Kidney glomerular epithelial cell (primary cell): ENCODE measurements around the gene HIGD2A.
"Not testable (repeated sequence)": the region's sequence is repeated elsewhere in the genome, so short reads cannot be mapped to it uniquely, and the experiment has no call there.

ENCODE experiments used
- DNase-seq: peaks from one replicate; lab custom pipeline; 2025; lab: John Stamatoyannopoulos, UW

HIGD2A gene

GRCh38 chr5:176394881-176395675 lies 6.5 kb downstream of the HIGD2A start:
- no peak for DNase-seq

DNA sequence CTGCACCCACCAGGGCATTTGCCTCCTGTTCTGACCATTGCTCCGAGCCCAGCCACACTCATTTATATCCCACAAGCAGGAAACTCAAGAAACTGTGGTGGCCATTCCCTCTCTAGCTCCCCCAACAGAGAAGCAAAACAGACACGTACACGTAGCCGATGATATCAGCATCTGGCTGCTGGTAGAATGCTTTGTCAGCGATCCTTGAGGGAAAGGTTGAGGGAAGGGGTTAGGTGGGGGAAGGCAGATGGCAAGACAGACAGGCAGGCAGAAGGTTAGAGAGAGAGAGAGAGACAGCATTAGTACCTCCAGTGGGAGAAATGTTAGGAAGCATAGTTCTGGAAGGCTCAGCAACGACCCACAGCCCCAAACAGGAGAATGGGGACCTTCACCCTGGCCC lies 7.8 kb downstream of the HIGD2A start:
- DNase-seq = no peak

DNA sequence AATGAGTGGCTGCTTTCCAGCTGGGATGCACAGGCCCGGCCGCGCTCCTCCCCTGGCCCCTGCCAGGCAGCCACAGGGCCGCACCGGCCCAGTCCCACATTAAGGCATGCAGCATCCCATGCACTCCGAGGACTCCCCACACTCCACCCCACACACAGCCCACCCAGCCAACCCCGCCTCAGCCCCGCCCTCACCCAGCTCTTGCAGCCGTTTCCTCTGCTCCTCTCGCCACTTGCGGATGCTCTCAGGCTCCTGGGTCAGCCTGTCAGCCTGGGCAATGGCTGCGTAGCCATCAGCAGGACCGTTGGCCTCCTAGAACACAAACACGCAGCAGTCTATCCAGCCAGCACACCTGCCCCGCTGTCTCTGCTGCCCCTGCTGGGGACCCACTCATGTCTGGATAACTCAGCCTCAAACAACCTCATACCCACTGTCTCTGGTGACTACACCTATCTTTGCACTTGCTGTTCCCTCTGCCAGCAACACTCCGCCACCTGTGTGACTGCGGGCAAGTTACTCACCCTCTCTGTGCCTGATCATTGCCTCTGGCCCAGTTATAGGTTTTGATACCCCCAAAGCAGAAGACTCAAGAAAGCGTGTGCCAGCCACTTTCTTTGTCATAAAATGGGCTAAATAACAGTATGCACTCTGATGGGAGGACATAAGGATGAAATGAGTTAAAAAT lies 9.3 kb downstream of the HIGD2A start:
- DNase-seq = no peak

DNA sequence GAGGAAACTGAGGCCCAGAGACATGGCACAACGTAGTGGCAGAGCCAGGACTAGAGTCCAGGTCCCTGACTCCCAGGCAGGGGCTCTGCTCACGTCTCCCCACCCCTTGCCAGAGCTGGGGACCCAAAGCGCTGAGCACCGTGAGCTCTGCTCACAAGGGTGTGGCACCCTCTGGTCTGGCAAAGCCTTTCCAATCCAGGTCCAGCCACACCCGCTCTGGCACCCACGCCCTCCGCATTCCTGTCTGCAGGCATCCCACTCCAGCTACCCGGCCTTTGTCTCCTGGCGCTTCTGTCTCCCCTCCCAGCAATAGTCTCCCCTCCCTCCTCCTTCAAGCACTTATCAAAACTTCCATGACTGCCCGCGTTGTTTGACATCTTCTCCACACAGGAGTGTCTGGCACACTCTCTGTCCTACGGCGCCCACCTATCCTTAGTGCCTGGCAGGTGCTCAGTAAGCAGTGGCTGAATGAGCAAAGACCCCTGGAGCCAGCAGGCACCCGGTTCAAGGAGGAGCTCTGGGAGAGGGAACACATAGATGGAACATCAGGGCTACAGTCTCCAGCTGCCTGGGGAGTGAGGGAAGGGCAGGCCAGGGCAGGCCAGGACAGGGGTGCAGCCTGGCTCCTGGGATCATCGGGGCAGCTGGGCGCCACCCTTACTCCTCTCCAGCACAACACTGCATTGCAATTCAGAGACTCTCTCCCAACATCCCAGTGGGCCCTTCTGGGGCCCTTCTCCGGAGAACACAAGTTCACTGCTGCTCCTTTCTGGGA lies 12.0 kb downstream of the HIGD2A start:
- no peak for DNase-seq

GRCh38 chr5:176401281-176402205 lies 13.0 kb downstream of the HIGD2A start:
- DNase-seq = no peak

DNA sequence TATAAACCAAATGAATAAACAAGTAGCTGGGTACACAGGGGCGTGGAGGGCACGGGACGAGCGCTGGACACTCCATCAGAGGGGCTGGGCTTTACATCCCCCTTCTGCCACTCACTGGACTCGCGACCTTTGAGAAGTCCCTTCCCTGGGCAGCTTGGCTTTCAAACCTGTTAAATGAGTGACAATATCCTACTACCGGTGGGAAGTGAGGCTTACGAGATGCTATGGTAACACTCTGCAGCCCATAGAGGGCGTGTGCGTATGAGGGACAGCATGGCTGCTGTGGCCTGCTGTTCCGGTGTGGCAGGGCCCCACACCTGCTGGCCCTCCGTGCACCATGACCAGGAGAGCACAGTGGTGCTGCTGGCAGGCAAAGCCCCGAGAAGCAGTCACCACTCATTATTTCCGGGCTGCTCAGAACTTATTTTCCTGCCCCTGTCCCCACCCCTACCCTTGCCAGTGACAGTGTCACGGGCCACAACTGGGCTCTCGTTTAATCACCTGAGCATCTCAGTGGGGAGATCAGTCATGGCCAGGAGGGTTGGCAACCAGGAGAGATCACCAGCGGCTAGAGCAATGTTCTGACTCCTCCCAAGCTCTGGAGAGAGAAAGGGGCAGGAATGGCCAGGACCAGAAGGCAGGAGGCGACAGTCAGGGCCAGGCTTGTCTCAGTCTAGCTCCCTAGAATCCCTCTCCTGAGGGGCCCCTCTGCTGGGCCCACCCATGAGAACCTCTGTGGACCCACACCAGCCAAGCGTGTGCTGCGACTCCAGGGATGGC lies 17.3 kb downstream of the HIGD2A start:
- no peak for DNase-seq

- DNase-seq = no peak
Measured at GRCh38 chr5:176406436-176407052, 18.0 kb downstream of the HIGD2A start.

GRCh38 chr5:176407456-176408251 lies 19.1 kb downstream of the HIGD2A start:
- DNase-seq = no peak

GRCh38 chr5:176408252-176408573 lies 19.7 kb downstream of the HIGD2A start:
- not testable (repeated sequence) for DNase-seq

GRCh38 chr5:176408590-176408989 lies 20.0 kb downstream of the HIGD2A start:
- no peak for DNase-seq

- DNase-seq = no peak
Measured at GRCh38 chr5:176409765-176410164, 21.2 kb downstream of the HIGD2A start.

DNA sequence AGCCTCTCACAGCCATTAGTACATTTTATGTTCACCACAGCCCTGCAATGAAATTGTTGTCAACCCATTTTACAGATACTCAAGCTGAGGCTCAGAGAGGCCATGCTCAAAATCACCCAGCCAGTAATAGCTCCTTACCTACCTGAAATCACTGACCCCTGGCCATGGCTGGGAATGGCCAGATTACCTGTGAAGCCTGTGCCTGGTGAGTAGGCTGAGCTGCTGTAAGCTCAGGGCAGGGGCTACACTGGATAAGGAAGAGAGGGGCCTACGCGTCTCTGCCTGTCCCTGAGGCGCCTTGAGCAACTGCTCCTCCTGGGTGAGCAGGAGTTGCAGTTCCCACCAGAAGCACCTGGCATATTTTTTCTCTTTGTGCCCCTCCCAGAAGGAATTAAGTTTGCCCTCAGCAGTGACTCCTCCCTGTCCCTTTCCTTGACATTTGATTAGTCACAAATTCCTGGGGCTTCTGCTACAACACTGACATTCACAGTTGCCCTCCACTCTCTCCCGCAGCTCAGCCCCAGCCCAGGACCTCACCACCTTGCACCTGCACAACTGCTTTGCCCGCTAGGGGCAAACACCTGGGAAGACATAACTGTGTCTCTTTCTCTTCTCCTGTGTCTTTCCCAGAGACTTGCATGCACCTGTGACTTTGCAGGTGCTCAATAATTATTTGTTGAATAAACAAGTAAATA lies 22.1 kb downstream of the HIGD2A start:
- no peak for DNase-seq

GRCh38 chr5:176412517-176413254 lies 24.1 kb downstream of the HIGD2A start:
- no peak for DNase-seq

DNA sequence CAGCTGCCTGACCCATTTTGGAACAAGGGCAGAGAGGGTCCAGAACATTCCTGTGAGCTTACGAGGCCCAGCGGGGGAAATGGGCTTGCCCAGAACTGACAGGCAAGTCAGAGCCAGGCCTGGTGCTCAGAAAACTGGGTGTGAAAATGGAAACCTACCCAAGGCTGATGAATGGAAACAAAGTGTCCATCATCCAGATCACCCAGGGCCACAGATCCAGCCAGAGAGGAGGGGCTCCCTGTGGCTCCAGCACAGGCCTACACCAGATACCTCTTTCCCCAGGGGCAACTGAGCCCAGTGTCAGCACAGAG lies 24.7 kb downstream of the HIGD2A start:
- DNase-seq = no peak

DNA sequence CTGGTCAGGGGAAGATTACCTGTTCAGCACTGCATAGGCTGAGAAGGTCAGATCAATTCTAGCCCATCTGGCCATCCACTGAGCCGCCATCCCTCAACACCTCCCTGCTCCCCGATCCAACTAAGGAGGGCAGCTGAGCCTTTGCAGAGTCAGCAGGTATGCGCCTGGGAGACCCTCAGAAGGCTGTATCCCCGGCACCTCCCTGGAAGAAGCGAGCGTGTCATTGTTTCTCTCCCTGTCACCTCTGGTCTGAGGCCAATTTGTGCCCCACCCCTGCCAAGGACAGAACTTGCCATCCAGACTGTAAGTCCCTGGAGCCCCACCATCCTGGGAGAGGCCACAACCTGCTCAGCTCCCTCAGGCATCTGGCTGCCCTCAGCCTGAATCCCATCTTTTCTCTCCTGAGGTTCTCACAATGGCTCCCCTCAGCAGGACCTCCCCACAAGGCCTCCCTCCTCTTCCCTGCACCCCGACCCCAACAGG lies 25.2 kb downstream of the HIGD2A start:
- no peak for DNase-seq

GRCh38 chr5:176414704-176415103 lies 26.2 kb downstream of the HIGD2A start:
- DNase-seq = no peak

GRCh38 chr5:176415240-176415951 lies 26.8 kb downstream of the HIGD2A start:
- DNase-seq = no peak
